ENCODE results near the gene HOXA11. TPM values are rescaled to one million over a fixed set of nuclear protein-coding genes. Genes with fewer than 3 reads are reported as not detected.

The HOXA11 gene
- total and polyA plus RNA-seq, 2 of the 4 experiments (the other 2 are of a cell fraction) = 0.05 TPM; not detected in 1

DNA sequence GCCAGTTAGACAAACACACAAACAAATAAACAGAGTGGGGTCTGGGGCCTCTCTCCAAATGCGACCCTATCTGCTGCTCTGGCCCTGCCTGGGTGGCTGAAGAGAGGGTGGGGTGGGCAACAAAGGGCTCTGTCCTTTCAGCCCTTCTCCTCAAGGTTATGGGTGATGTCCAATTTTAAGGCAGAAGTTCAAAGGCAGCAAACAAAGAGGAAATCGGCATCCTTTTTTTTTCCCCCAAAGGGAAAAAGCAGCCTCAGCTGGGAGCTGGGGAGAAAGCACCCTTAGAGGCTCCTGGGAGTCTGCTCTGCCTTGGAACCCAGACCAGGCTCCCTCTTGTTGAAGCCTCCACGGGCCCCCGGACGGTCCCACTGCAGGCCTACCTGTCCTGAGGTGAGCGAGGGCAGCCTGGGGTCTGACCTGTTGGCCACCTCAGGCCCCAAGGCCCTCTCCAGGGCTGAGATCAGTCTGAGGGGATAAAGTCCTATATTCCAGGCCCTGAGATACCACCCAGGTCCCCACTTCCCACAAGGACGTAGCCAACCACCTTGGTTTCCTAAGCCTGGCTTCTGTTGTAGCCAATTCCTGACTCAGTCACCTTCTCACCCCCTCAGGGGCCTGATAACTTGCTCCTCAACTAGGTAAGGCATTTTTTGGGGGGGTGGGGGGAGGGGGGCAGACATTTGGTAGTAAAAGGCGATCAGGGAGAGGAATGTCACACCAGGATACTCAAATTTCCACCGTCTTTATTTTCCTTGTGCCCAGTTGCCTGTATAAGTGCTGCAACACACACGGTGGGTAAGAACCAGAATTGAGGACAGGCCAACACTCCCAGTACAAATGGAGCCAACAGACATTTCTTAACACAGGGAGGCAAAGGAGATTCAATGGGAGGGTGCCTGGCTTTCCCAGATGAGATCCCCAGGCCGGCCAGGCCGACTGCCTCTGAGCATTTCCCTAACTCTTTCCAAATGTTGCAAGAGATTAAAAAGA, 4.3 kb downstream of the HOXA11 start:
- no peak overlapping the region for H4K8ac ChIP-seq (ENCODE audit: low read depth in 2 of 2, low read length in 2 of 2)
- intact Hi-C loops (cut with micrococcal nuclease) (no loop called here), in situ Hi-C loops (cut with MboI; ENCODE audit: low sequenced_read_pairs) (no loop called here), dilution Hi-C loops (cut with HindIII; ENCODE audit: low sequenced_read_pairs, unreplicated experiment) (no loop called here)
- ChIA-PET CTCF (interaction anchor here (0.6 to 1.3 kb wide), 10 partner anchors 9 to 1288 kb away, joined by 3 to 5 read pairs (median 3); partner anchors contain the start of gene HOXA5), POLR2A (ENCODE audit: unreplicated experiment) (no interaction called here)
- H3K4me2 ChIP-seq (ENCODE audit: low read depth, low read length) = no peak overlapping the region
- no peak overlapping the region for H2BK15ac ChIP-seq (ENCODE audit: low read depth, low read length)
- H3K4me3 ChIP-seq (ENCODE audit: insufficient read depth, low read depth, low read length) = no peak overlapping the region
- 54% methylated on average over 4 of the region's 12 CpGs; no CpG with 5 or more reads in 1 of the 2 experiments for WGBS, 2 experiments (ENCODE audit: extremely low coverage in 2 of 2, insufficient read length in 1 of 2)
- H3K4me1 ChIP-seq (ENCODE audit: control insufficient read depth, insufficient read depth, low read length) = peaks cover 1% of the 10 kb centered on the region; the same call in 1 of the 2 replicates
- no peaks in the 10 kb centered on the region for H3K36me3 ChIP-seq (ENCODE audit: control insufficient read depth, insufficient read depth, low read length)
- no peak overlapping the region for H3K23ac ChIP-seq (ENCODE audit: low read depth, low read length)
- H3K4ac ChIP-seq (ENCODE audit: low read depth, low read length) = no peak overlapping the region
- H3K9me3 ChIP-seq (ENCODE audit: control insufficient read depth, insufficient read depth, low read length) = peaks cover 3% of the 10 kb centered on the region; the same call in 1 of the 2 replicates
- no TSS peak for BruUV-seq (replicated peaks)
- no peak overlapping the region for H3K56ac ChIP-seq (ENCODE audit: extremely low read depth, insufficient read depth, low read length)
- no peak overlapping the region for H2BK20ac ChIP-seq (ENCODE audit: low read depth, low read length)
- H3K27ac ChIP-seq (ENCODE audit: insufficient read depth, low read length) = no peak overlapping the region
- no peak overlapping the region for H2BK120ac ChIP-seq (ENCODE audit: low read depth, low read length)
- TF ChIP-seq FOS (IDR thresholded peaks at IDR 0.05; ENCODE audit: low read depth, low read length) (no peak), CEBPB (IDR thresholded peaks at IDR 0.05; ENCODE audit: low read depth, low read length) (no peak), CHD1 (IDR thresholded peaks at IDR 0.05; ENCODE audit: low read depth, low read length) (no peak), NFE2L2 (IDR thresholded peaks at IDR 0.05; ENCODE audit: low read depth, low read length) (no peak), POLR2A (IDR thresholded peaks at IDR 0.05; ENCODE audit: low read depth, low read length) (no peak), MAFK (IDR thresholded peaks at IDR 0.05; ENCODE audit: low read depth, low read length) (no peak), RAD21 (IDR thresholded peaks at IDR 0.05; ENCODE audit: low read length) (no peak), RFX5 (IDR thresholded peaks at IDR 0.05; ENCODE audit: low read depth, low read length) (no peak), MXI1 (IDR thresholded peaks at IDR 0.05; ENCODE audit: borderline replicate concordance, low read depth, low read length) (no peak), SMC3 (IDR thresholded peaks at IDR 0.05; ENCODE audit: low read depth, low read length) (no peak), RCOR1 (IDR thresholded peaks at IDR 0.05; ENCODE audit: insufficient replicate concordance, low read length) (no peak)
- TF ChIP-seq, protein P1, sequence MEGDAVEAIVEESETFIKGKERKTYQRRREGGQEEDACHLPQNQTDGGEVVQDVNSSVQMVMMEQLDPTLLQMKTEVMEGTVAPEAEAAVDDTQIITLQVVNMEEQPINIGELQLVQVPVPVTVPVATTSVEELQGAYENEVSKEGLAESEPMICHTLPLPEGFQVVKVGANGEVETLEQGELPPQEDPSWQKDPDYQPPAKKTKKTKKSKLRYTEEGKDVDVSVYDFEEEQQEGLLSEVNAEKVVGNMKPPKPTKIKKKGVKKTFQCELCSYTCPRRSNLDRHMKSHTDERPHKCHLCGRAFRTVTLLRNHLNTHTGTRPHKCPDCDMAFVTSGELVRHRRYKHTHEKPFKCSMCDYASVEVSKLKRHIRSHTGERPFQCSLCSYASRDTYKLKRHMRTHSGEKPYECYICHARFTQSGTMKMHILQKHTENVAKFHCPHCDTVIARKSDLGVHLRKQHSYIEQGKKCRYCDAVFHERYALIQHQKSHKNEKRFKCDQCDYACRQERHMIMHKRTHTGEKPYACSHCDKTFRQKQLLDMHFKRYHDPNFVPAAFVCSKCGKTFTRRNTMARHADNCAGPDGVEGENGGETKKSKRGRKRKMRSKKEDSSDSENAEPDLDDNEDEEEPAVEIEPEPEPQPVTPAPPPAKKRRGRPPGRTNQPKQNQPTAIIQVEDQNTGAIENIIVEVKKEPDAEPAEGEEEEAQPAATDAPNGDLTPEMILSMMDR (conservative IDR thresholded peaks at IDR 0.05; ENCODE audit: low read depth, low read length) = no peak
- H3K18ac ChIP-seq (ENCODE audit: low read depth, low read length) = no peak overlapping the region
- ATAC-seq (ENCODE audit: low read depth) (no peak), DNase-seq (no peak)
- H4K91ac ChIP-seq (ENCODE audit: insufficient read depth, low read depth, low read length) = no peak overlapping the region
- peaks cover 7% of the 10 kb centered on the region; the same call in 1 of the 2 replicates for H4K20me1 ChIP-seq (ENCODE audit: insufficient read depth, low read length)
- H4K5ac ChIP-seq (ENCODE audit: low read depth, low read length) = no peak overlapping the region
- H2AK9ac ChIP-seq (replicated peaks; ENCODE audit: low read depth, low read length, poor library complexity) = no peak overlapping the region
- H2BK5ac ChIP-seq (ENCODE audit: low read depth, low read length, poor library complexity, severe bottlenecking) = no peak overlapping the region
- no peak overlapping the region for H2AFZ ChIP-seq (replicated peaks; ENCODE audit: low read length, poor library complexity)
- no peaks in the 10 kb centered on the region for H3K9me1 ChIP-seq (ENCODE audit: insufficient read depth, low read length)
- peaks cover 87% of the 10 kb centered on the region for H3K27me3 ChIP-seq (ENCODE audit: control insufficient read depth, insufficient read depth, low read length)
- no peak overlapping the region for H3K9ac ChIP-seq (ENCODE audit: low read depth, low read length)
- H3K14ac ChIP-seq (replicated peaks; ENCODE audit: low read depth, low read length) = no peak overlapping the region
- no peaks in the 10 kb centered on the region for H3K79me1 ChIP-seq (ENCODE audit: low read depth in 1 of 2, low read length in 2 of 2)
- H2AK5ac ChIP-seq (ENCODE audit: low read depth, low read length) = no peak overlapping the region

All from IMR-90 (cell line).